ENCODE measurements around the gene SCN9A. TPM values are rescaled to one million over a fixed set of nuclear protein-coding genes. Genes with fewer than 3 reads are reported as not detected.
A peak's percentile ranks its signal among the peaks of the same experiment; 100 is the strongest.

SCN9A gene
- not detected in 2 replicates for total RNA-seq
- 0.19 TPM for total RNA-seq (2013)
- polyA plus RNA-seq = 0.04 TPM in 1 of 2 replicates, not detected in the other
- polyA minus RNA-seq = 0.07 TPM in 1 of 2 replicates, not detected in the other

- Histone ChIP-seq H3K4me3 (ENCODE audit: control extremely low read depth in 1 of 5, extremely low read depth in 1 of 5, insufficient read depth in 1 of 5, low read depth in 2 of 5, low read length in 4 of 5) (peak within 1 kb of the TSS in 3 of 5 experiments; percentile 15 to 71 (median 23)), H3K79me2 (ENCODE audit: control insufficient read depth, insufficient read depth, low read length) (no peaks in the 10 kb centered on the region), H2AFZ (ENCODE audit: insufficient read depth, low read depth, low read length, poor library complexity, severe bottlenecking) (peak within 1 kb of the TSS; percentile 56), H3K36me3 (replicated peaks in 1 of 2; ENCODE audit: control extremely low read depth in 1 of 2, control insufficient read depth in 1 of 2, extremely low read depth in 1 of 2, insufficient read depth in 2 of 2, low read length in 1 of 2) (no peaks in the 10 kb centered on the region), H4K20me1 (ENCODE audit: control insufficient read depth, insufficient read depth, low read length, poor library complexity, severe bottlenecking) (no peaks in the 10 kb centered on the region), H3K4me1 (ENCODE audit: control insufficient read depth in 2 of 2, insufficient read depth in 2 of 2, low read length in 2 of 2) (peaks cover 11 to 13% of the 10 kb centered on the region in 2 donors), H3K4me2 (replicated peaks; ENCODE audit: low read depth, low read length, poor library complexity, severe bottlenecking) (peak within 1 kb of the TSS; percentile 66), H3K27me3 (replicated peaks in 1 of 4; ENCODE audit: control extremely low read depth in 1 of 4, control insufficient read depth in 3 of 4, insufficient read depth in 4 of 4, low read length in 3 of 4) (peaks cover 0 to 15% (median 4%) of the 10 kb centered on the region in 4 experiments), H3K9ac (ENCODE audit: low read length) (no peak within 1 kb of the TSS), H3K9me3 (ENCODE audit: control extremely low read depth in 1 of 3, control insufficient read depth in 2 of 3, insufficient read depth in 1 of 3, low read length in 2 of 3) (no peaks in the 10 kb centered on the region), H3K27ac (ENCODE audit: low read length in 2 of 2) (no peak within 1 kb of the TSS)
- peaks cover 14% of the 10 kb centered on the region for H3K4me1 Mint-ChIP-seq
- H3K27me3 Mint-ChIP-seq = peaks cover 41% of the 10 kb centered on the region
- peak within 1 kb of the TSS; percentile 68 for H3K4me3 Mint-ChIP-seq
- ATAC-seq (ENCODE audit: low read depth) (peak; percentile 28), DNase-seq (peak; percentile 6)
- ChIA-PET CTCF (no interaction called here), POLR2A (no interaction called here)
- no peaks in the 10 kb centered on the region for H3K9me3 Mint-ChIP-seq (ENCODE audit: insufficient read depth)
- no peak within 1 kb of the TSS for H3K27ac Mint-ChIP-seq
- 3% methylated on average over 38 of the region's 45 CpGs for WGBS (ENCODE audit: insufficient coverage)
- intact Hi-C loops (cut with micrococcal nuclease) = no loop called here
- no peak for TF ChIP-seq CTCF (IDR thresholded peaks at IDR 0.05)
- TF ChIP-seq EZH2 (IDR thresholded peaks at IDR 0.05; ENCODE audit: borderline replicate concordance, insufficient read depth, low read depth, low read length, poor library complexity, severe bottlenecking) = no peak
Observed at GRCh38 chr2:166375736-166376487, at the start of gene SCN9A. SCN9A (minus strand) TSS chr2:166375944; CDS start chr2:166311756, 64,188 bp downstream.

GRCh38 chr2:166424841-166425240, 49.1 kb upstream of the SCN9A start:
- intact Hi-C loops (cut with micrococcal nuclease) = no loop called here
- H3K4me3 Mint-ChIP-seq = no peak overlapping the region
- WGBS (ENCODE audit: insufficient coverage) = 80% methylated on average over 2 of the region's 5 CpGs
- CTCF ChIA-PET = no interaction called here
- Histone ChIP-seq H2AFZ (ENCODE audit: insufficient read depth, low read depth, low read length, poor library complexity, severe bottlenecking) (no peak overlapping the region), H4K20me1 (ENCODE audit: control insufficient read depth, insufficient read depth, low read length, poor library complexity, severe bottlenecking) (no peaks in the 10 kb centered on the region), H3K4me1 (ENCODE audit: control insufficient read depth in 2 of 2, insufficient read depth in 2 of 2, low read length in 2 of 2) (no peaks in the 10 kb centered on the region), H3K9ac (ENCODE audit: low read length) (no peak overlapping the region), H3K27ac (ENCODE audit: low read length in 2 of 2) (no peak overlapping the region), H3K4me2 (replicated peaks; ENCODE audit: low read depth, low read length, poor library complexity, severe bottlenecking) (no peak overlapping the region), H3K79me2 (ENCODE audit: control insufficient read depth, insufficient read depth, low read length) (no peaks in the 10 kb centered on the region), H3K36me3 (replicated peaks in 1 of 2; ENCODE audit: control extremely low read depth in 1 of 2, control insufficient read depth in 1 of 2, extremely low read depth in 1 of 2, insufficient read depth in 2 of 2, low read length in 1 of 2) (no peaks in the 10 kb centered on the region), H3K27me3 (replicated peaks in 1 of 4; ENCODE audit: control extremely low read depth in 1 of 4, control insufficient read depth in 3 of 4, insufficient read depth in 4 of 4, low read length in 3 of 4) (no peaks in the 10 kb centered on the region), H3K9me3 (ENCODE audit: control extremely low read depth in 1 of 3, control insufficient read depth in 2 of 3, insufficient read depth in 1 of 3, low read length in 2 of 3) (no peaks in the 10 kb centered on the region), H3K4me3 (ENCODE audit: control extremely low read depth in 1 of 5, extremely low read depth in 1 of 5, insufficient read depth in 1 of 5, low read depth in 2 of 5, low read length in 4 of 5) (no peak overlapping the region)
- POLR2A ChIA-PET = no interaction called here
- DNase-seq = no peak
- H3K27me3 Mint-ChIP-seq = no peaks in the 10 kb centered on the region
- H3K27ac Mint-ChIP-seq = no peak overlapping the region
- no peak for ATAC-seq (ENCODE audit: low read depth)
- TF ChIP-seq EZH2 (IDR thresholded peaks at IDR 0.05; ENCODE audit: borderline replicate concordance, insufficient read depth, low read depth, low read length, poor library complexity, severe bottlenecking) (no peak), CTCF (IDR thresholded peaks at IDR 0.05) (no peak)
- no peaks in the 10 kb centered on the region for H3K9me3 Mint-ChIP-seq (ENCODE audit: insufficient read depth)
- no peaks in the 10 kb centered on the region for H3K4me1 Mint-ChIP-seq
